ENCODE data around the gene GET4.
"Not testable (repeated sequence)": the region's sequence is repeated elsewhere in the genome, so short reads cannot be mapped to it uniquely, and the experiment has no call there.

The GET4 gene

DNA sequence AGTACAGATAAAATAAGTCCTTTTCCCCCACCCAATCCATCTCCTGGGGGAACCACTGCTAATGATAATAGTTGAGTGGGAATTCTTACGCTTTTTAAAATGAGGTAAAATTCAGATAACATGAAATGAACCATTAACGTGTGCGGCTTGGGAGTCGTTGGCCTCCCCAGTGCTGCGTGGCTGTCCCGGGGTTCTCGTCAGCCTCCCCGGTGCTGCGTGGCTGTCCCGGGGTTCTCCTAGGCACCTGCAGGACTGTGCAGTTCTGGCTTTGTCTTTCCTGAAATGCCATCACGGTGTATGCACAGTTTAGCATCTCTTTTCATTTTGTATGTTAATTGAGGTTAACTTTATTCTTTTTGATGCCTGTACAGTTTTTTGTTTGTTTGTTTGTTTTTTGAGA lies 30.6 kb upstream of the GET4 start:
- DNase-seq: no peak

DNA sequence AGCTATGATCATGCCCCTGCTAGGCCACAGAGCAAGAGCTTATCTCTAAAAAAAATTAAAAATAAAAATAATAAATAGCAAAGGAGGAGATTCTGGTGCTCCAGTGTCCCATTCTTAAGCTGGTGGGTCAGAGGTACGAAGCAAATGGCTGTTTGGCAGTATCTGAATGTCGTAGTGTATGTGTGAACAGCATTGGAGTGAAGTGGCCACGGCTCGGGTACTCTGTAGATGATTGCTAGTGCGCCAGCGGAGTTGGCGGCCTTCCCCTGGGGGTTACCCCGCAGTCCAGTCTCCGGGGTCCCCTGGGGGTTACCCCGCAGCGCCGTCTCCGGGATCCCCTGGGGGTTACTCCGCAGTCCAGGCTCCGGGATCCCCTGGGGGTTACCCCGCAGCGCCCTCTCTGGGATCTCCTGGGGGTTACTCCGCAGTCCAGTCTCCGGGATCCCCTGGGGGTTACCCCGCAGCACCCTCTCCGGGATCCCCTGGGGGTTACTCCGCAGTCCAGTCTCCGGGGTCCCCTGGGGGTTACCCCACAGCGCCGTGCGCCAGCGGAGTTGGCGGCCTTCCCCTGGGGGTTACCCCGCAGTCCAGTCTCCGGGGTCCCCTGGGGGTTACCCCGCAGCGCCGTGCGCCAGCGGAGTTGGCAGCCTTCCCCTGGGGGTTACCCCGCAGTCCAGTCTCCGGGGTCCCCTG lies 29.2 kb upstream of the GET4 start:
- not testable (repeated sequence) for DNase-seq

DNA sequence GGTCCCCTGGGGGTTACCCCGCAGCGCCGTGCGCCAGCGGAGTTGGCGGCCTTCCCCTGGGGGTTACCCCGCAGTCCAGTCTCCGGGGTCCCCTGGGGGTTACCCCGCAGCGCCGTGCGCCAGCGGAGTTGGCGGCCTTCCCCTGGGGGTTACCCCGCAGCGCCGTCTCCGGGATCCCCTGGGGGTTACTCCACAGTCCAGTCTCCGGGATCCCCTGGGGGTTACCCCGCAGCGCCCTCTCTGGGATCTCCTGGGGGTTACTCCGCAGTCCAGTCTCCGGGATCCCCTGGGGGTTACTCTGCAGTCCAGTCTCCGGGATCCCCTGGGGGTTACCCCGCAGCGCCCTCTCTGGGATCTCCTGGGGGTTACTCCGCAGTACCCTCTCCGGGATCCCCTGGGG lies 28.6 kb upstream of the GET4 start:
- DNase-seq: not testable (repeated sequence)

DNA sequence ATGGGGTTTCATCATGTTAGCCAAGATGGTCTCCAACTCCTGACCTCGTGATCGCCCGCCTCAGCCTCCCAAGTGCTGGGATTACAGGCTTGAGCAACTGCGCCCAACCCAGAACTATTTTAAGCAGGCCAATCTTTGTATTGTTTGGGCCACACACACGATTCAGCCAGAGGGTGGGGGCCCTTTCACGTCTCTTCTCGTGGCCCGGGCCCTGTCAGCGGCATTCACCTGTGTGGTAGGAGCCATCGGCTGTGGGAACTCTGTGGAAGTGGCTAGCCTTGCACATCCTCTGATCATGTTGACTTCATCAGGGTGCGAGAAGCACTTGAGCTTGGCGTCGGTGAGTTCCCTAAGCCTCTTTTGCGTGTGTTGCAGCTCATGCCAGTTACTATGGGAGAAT lies 27.2 kb upstream of the GET4 start:
- DNase-seq: no peak

DNA sequence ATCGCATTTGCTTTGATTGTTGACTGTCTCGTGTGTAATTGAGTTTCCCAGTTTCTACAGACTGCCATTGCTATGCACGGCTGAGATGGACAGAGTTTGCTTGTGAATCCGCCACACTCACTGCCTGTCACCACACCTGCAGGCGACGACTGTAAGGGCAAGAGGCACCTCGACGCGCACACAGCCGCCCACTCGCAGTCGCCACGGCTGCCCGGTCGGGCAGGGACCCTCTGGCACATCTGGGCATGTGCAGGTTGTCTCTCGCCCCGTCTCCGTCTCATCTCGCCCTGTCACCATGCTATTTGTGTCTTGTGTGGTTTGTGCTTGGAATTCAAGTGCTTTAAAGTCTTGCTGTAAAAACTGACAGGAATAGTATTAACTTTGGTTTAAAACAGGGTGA lies 26.6 kb upstream of the GET4 start:
- no peak for DNase-seq

DNA sequence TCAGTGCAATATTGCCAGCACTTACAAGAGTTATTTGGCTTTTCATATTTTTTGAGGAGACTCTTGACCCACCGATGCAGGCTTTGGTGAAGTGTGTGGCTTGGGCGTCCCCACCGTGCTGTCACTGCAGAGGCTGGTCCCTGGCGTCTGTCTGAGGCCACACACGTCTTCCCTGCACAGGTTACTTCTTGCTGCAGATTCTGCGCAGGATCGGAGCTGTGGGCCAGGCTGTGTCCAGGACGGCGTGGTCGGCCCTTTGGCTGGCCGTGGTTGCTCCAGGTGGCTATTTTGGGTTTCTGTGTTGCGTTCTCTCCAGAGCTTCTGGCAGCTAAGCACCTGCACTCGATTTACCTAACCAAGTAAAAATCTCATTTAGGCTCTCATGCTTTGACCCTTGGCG lies 25.1 kb upstream of the GET4 start:
- no peak for DNase-seq

DNA sequence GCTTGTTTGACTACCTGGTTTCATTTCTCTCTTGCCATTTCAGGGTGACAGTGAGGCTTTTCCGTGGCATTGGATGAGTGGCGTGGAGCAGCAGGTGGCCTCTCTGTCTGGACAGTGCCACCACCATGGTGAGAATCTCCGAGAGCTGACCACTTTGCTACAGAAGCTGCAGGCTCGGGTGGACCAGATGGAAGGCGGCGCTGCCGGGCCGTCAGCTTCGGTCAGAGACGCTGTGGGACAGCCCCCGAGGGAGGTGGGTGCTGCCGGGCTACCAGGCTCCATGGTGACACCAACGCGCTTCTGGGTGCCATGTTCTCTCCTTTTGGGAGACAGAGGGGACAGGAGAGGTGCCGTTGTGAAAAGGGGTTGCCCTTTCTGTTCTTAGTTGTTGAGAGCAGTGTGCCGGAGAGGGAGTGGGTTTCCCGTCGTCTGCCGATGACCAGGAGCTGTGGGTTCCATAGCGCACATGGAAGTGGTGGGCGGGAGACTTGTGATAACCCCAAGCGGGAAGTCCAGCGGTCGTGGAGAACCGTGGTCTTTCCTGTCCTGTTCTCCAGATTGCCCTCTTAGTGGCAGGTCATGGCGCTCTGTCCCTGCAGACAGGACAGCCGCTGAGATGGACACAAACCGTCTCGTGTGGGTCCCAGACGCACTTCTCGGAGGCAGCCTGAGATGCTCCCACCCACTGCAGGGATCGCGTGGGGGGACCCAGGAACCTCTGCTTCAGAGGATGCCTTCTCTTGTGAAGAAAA lies 22.8 kb upstream of the GET4 start:
- DNase-seq: no peak

DNA sequence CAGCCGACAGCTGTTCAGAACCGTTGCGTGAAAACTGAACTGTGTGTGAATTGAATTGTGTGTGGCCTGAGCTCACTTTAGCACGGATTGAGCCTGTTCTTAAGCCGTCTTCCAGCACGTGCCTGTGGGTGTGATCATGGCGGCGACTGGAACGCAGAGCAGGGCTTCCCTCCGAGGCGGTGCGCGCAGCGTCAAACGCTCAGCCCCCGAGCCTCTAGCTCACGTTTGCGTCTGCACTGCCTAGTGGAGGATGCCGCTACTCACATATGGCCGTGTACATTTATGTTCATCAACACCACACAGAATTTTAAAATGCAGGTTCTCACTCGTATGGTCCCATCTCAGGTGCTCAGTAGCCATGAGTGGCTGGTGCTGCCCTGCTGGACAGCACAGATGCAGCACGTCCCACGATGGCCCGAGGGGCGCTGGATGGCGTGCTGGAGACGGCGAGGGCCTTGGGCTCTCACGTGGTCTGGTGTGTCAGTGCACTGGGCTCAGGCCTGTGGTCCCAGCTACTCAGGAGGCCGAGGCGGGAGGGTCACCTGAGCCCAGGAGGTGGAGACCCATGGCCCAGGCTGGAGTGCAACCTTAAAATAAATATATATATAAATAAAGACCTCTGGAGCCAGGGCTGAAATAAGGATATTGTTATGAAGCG lies 22.1 kb upstream of the GET4 start:
- no peak for DNase-seq

DNA sequence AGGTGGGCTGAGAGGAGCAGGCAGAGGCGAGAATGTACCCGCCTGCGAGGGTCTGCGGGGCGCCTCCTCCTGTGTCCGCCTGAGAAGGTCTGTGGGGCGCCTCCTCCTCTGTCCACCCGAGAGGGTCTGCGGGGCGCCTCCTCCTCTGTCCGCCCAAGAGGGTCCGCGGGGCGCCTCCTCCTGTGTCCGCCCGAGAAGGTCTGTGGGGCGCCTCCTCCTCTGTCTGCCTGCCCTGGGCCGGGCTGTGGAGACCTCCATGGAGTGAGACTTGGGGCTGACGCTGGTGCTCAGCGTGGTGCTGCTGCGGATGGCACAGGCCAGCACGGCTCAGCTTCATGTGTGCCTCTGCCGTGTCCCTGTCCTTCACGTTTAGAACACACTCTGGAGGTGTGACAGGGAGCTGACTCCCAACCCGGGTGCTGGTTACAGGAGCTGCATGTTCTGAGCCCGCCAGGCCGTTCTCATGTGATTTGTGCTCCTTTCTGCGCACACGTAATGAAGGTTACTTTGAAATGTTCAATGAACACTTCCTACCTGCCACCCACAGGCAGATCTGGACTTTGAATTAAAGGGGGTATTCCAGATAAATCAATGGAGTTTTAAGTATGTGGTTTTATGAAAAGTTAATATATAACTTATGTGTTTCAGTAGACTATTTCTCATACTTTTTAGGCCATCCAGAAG lies 20.5 kb upstream of the GET4 start:
- DNase-seq: no peak

DNA sequence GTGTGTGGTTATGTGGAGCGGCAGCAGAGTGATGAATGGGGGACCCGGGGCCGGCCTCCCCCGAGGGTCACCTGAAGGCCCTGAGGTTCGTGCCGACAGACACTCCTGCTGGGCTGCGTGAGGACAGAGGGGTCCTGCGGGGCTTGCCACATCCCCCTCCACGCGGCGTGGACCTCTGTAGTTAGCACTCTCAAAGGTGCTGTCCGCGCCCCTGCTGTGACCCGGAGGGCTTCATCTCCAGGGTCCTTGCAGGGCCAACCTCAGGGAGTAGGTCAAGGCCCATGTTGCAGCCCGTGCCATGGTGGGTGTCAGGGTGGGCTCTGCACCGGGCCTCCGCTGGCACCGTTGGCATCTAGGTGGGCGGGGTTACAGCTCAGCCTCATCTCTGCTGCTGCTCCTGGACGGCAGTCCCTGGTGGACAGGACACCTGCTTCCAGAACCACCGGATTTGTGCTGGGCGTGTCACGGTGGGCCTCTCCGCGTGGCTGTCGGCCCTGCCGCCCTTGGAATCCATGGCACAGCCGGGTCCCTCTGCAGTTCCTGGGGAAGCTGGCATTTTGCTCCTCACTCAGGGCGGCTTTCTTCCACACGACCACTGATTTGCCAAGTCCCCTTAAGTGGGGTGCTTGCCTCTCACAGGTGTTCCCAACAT lies 19.8 kb upstream of the GET4 start:
- no peak for DNase-seq

DNA sequence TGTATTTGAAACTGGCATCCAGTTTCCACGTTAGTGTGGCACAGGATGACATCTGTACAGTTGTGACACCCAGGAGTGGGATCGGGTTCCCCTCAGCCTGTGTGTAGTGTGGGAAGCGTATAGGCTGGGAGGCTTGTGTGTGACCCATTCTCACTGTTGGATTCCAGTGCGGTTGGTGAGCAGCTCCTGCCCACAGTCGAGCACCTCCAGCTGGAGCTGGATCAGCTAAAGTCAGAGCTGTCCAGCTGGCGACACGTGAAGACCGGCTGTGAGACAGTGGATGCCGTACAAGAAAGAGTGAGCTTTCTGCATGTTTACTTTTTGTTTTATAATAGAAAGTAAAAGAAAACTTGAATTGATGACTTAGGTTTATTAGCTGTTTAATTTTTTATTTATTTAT lies 18.7 kb upstream of the GET4 start:
- no peak for DNase-seq

DNA sequence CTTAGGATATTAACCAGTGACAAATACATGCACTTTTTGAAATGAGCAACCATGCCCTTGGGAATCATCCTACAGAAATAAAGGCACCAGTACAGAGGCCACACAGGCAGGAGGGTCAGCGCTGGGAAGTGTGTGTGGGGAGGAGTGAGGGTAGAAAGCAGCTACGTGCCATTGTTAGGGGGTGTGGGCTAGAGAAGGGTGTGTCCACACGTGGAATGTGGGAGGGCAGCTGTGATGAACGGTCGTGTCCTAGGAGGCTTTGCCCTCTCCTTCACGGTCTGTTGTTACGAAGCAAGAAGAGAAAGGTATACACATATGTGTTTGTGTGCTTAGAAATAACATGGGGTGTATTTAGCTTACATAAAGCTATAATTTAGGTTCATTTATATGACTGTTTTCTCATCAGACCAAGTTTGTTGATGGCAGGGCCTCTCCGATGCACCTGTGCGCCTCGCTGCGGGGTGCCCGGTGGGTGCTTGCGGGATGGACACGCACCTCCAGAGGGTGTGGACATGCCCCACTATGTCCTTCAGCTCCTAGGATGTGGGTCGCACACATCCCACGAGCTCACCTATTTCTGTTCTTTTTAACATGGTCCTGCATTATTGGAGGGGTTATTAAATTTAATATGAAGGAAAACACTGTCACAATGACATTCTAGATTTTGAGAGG lies 16.9 kb upstream of the GET4 start:
- DNase-seq: no peak

DNA sequence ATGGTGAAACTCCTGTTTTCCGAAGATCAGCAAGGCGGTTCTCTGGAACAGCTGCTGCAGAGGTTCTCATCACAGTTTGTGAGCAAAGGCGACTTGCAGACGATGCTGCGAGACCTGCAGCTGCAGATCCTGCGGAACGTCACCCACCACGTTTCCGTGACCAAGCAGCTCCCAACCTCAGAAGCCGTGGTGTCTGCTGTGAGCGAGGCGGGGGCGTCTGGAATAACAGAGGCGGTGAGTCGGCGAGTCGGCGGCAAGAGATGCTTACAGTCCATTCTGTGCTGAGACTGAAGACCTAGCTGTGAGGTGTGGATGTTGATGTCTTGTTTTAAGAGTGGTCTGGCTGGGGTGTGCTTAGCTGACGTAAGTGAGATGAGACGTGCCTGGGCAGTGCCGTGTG lies 16.2 kb upstream of the GET4 start:
- DNase-seq: no peak

DNA sequence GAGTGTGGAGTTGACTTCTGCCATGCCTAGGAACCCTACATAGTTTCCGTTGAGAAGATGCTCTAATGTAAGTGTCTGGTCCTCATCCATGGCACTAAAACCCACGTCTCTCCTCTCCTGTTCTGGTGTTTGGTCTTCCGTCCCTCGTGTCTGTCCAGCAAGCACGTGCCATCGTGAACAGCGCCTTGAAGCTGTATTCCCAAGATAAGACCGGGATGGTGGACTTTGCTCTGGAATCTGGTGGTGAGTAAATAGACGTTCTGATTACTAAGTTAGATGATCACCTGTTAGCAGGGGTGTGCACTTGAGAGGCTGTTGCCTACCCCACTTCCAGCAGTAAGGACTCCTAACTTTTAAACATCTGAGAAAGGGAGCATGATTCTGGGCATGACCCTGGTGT lies 15.1 kb upstream of the GET4 start:
- DNase-seq: no peak

DNA sequence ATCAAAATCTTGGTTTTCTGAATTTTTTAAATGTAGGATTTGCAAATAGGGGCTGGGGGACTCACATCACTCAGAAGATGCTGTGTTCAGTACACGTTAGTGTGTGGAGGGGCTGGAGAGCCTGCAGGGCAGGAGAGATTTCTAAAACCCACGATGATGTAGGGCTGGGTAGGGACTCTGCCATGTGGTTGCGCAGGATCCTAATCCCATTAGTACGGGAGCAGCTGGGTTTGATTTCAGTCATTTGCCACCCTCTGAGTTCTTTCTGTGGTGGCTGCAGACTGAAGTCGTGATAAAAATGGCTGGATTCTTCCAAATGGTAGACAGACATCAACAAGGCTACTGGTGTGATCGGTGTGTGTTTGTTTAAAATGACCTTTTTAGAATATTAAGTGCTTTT lies 14.2 kb upstream of the GET4 start:
- no peak for DNase-seq

DNA sequence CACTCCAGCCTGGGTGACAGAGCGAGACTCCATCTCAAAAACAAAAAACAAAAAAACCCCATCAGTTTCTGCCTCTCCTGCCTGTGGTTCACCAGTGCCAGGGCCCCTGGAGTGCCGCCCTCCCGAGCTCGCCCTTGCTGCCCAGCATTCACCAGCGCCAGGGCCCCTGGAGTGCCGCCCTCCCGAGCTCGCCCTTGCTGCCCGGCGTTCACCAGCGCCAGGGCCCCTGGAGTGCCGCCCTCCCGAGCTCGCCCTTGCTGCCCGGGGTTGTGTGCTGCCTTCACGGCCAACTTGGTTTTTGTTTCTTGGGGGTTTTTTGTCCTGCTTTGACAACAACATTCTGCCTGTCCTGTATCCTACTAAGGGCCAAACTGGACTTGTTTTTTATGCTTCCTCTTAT lies 13.2 kb upstream of the GET4 start:
- no peak for DNase-seq

DNA sequence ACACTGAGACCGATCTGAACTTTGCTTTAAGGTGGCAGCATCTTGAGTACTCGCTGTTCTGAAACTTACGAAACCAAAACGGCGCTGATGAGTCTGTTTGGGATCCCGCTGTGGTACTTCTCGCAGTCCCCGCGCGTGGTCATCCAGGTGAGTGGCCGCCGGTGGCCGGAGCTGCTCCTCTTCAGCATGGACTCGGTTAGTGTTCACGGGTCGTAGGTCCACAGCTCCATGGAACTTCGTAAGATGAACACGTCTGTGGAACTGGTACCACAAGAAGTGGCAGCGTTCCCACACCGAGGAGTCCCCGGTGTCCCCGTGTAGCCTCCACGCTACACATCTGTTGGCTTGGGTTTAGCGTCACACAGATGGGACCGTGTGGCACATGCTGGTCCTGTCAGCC lies 10.4 kb upstream of the GET4 start:
- no peak for DNase-seq

DNA sequence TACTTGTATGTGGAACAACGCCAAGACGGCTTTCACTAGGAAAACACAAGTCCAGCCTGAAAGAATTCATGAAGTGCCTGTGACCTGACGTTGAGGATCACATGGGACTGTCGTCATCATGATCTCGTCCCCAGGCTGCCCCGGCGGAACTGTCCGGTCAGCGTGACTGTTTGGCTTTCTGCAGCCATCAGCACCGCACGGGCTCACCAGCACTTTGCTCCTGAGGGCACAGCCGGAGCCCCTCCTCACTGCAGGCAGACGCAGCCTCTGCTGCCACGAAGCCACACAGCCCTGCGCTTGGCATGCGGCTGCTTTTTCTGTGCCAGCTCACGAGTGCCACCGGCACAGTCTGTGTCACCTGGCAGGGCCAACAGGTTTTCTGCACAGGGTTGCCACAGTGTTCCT lies 9.4 kb upstream of the GET4 start:
- DNase-seq: no peak

DNA sequence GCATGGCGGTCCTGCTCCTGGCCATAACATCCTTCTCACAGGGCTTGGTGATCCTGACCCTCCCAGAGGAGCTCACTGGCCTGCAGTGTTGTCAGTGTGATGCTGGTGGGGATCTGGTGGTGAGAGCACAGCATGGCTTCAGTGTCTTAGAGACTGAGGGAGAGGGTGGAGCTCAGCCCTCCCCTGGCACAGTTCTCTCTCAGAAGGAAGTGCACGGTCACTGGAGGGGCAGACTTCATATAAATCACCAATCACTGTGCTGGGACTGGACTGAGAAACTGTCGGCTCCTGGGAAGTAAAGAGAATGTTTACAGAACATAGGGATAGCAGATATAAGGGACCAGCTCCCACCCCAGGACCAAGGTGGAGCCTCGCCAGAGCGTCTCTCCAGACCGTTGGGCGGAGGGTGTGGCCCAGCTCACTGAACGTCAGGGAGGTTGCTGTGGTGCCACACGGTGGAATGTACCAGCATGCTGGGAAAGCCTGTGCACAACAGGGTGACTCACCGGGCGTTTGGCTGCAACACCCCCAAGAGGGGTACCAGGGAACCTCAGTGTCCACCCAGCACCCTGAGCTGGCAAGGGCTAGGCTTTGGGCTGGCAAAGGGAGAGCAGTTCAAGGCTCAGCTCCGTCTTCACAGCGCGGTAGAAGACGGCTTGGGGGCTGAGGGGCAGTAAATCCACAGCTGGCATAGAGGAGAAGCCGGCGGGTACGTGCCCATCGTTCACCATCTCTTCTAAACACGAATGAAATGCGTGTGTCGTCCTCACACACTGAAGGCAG lies 8.8 kb upstream of the GET4 start:
- DNase-seq: no peak

DNA sequence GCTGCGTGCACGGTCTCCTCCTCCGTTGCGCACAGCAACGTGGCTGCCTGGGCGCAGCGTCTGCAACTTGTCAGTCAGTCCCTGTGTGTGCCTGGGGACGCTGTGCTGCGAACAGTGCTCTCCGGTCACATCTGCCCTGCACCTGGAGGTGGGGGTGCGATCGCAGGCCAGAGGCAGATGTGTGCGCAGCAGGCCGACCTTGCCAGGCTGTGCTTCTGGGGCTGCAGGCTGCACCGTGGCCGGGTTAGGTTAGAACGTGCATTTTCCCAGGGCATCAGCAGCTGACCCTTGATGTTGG lies 8.2 kb upstream of the GET4 start:
- DNase-seq: no peak

DNA sequence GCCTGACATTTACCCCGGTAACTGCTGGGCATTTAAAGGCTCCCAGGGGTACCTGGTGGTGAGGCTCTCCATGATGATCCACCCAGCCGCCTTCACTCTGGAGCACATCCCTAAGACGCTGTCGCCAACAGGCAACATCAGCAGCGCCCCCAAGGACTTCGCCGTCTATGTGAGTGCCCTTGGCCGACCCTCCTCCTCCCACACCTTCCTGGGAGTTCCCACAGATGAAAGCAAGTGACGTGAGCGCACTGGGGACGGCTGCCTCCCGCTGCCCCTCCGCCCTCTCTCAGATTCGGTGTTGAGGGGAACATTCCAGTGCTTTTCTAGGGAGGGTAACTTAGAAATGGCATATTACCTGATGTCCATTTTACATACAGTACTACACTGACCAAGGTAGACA lies 7.0 kb upstream of the GET4 start:
- DNase-seq: no peak

DNA sequence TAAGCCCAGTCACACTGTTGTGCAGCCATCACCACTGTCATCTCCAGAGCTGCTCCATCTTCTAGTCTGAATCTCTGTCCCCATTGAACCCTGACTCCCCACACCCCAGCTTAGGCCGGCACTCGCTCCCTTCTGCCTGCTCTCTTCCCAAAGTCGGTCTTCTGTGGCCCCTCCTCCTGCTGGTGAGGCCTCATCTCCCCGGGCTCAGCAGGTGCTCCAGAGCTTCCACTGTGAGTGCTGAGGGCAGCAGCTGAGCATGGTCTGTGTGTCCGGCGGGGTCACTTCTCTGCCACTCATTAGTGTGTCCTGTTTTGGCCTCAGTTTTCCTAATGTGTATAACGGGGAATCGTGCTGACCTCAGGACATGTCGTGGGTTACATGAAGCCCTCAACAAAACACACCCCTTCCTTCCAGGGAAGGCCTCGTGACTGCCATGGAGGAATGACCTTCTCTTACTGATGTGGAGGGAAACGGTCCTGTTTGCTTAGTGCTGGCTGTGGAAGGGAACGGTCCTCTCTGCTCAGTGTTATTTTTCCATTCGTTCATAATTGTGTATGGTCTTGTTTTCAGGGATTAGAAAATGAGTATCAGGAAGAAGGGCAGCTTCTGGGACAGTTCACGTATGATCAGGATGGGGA lies 4.3 kb upstream of the GET4 start:
- DNase-seq: no peak

Data from bone marrow (tissue), 2 donors.